Measurements from ENCODE around the gene CEP112.

CEP112 gene

DNA sequence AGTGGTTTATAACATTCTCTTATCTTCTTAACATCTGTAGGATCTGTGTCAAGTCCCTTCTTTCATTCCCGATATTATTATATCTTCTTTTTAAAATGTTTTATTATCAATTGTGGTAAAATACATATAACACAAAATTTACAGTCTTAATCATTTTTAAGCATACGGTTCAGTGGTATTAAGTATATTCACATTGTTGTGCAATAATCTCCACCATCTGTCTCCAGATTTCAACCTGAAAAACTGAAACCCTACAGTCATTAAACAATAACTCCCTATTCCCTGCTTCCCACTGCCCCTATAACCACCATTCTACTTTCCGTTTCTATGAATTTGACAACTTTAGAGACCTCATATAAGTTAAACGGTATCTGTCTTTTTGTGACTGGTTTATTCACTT is 45.5 kb downstream of the CEP112 start:
- H3K4me1 Mint-ChIP-seq (ENCODE audit: low read depth) = peaks cover 7% of the 10 kb centered on the region
- DNase-seq = no peak
- H3K36me3 Mint-ChIP-seq (ENCODE audit: low read depth) = no peaks in the 10 kb centered on the region
- H3K27ac Mint-ChIP-seq = no peak overlapping the region
- no peaks in the 10 kb centered on the region for H3K9me3 Mint-ChIP-seq
- H3K4me3 Mint-ChIP-seq = no peak overlapping the region
- H3K27me3 Mint-ChIP-seq = peaks cover 3% of the 10 kb centered on the region

- DNase-seq = no peak
- H3K27ac Mint-ChIP-seq = no peak overlapping the region
- peaks cover 2% of the 10 kb centered on the region for H3K4me1 Mint-ChIP-seq (ENCODE audit: low read depth)
- H3K9me3 Mint-ChIP-seq = no peaks in the 10 kb centered on the region
- H3K27me3 Mint-ChIP-seq = peaks cover 3% of the 10 kb centered on the region
- H3K4me3 Mint-ChIP-seq = no peak overlapping the region
- no peaks in the 10 kb centered on the region for H3K36me3 Mint-ChIP-seq (ENCODE audit: low read depth)
Measured at GRCh38 chr17:66143657-66144282, 48.2 kb downstream of the CEP112 start.

DNA sequence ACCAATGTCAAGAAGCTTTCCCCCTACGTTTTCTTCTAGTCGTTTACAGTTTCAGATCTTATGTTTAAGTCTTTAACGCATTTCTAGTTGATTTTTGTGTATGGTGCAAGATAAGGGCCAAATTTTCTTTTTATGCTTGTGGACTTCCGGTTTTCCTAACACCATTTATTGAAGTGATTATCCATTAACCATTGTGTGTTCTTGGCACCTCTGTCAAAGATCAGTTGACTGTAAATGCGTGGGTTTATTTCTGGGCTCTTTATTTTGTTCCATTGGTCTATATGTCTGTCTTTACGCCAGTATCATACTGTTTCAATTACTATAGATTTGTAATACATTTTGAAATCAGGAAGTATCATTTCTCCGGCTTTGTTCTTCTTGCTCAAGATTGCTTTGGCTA is 49.5 kb downstream of the CEP112 start:
- Mint-ChIP-seq H3K27me3 (peaks cover 3% of the 10 kb centered on the region), H3K4me3 (no peak overlapping the region), H3K27ac (no peak overlapping the region), H3K4me1 (ENCODE audit: low read depth) (peaks cover 2% of the 10 kb centered on the region), H3K36me3 (ENCODE audit: low read depth) (peaks cover 1% of the 10 kb centered on the region), H3K9me3 (peaks cover 2% of the 10 kb centered on the region)
- no peak for DNase-seq

GRCh38 chr17:66138120-66138519 is 53.8 kb downstream of the CEP112 start:
- Mint-ChIP-seq H3K4me3 (no peak overlapping the region), H3K27me3 (peaks cover 3% of the 10 kb centered on the region), H3K9me3 (peaks cover 9% of the 10 kb centered on the region), H3K36me3 (ENCODE audit: low read depth) (peaks cover 3% of the 10 kb centered on the region), H3K27ac (no peak overlapping the region), H3K4me1 (ENCODE audit: low read depth) (peaks cover 2% of the 10 kb centered on the region)
- no peak for DNase-seq

DNA sequence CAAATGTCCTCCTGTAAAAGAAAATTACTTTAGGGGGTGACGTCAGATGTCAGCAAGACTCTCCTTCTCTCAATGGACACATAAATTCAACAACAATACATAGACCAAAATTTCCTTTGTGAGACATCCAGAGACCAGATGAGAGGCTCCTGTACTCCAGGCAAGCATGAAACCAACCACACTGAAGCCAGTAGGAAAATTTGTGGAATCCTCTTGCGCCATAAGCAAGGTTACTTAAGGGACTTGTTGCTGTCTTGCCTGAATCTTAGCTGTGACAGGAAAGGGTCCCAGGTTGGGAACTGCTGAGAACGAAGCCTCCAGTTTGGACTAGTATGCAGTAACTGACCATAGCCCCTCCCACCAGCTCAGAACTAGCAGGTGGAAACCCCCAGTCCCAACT is 56.0 kb downstream of the CEP112 start:
- H3K27ac Mint-ChIP-seq = no peak overlapping the region
- no peak for DNase-seq
- H3K36me3 Mint-ChIP-seq (ENCODE audit: low read depth) = peaks cover 3% of the 10 kb centered on the region
- H3K4me1 Mint-ChIP-seq (ENCODE audit: low read depth) = peaks cover 2% of the 10 kb centered on the region
- H3K9me3 Mint-ChIP-seq = peaks cover 9% of the 10 kb centered on the region
- H3K27me3 Mint-ChIP-seq = no peaks in the 10 kb centered on the region
- no peak overlapping the region for H3K4me3 Mint-ChIP-seq

DNA sequence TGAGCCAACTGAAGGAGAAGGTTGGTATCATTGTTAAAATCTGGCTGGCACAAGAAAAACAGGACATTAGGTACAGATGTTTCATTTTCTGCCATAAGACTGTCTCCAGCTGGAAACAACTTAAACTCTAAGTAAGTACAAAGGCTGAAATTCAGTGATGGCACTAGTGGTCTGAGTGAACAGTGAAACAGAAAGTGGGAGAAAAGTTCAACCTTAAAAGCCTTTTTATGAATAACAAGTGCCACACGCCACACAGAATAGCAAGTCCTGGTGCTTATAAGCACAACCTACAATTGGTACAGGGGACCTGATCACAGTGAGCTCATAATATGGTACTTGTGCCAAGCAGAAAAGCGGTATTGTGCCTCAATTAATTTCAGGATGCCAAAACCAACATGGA is 56.7 kb downstream of the CEP112 start:
- DNase-seq = no peak
- no peaks in the 10 kb centered on the region for H3K27me3 Mint-ChIP-seq
- H3K4me1 Mint-ChIP-seq (ENCODE audit: low read depth) = peaks cover 2% of the 10 kb centered on the region
- H3K36me3 Mint-ChIP-seq (ENCODE audit: low read depth) = peaks cover 3% of the 10 kb centered on the region
- H3K9me3 Mint-ChIP-seq = peaks cover 9% of the 10 kb centered on the region
- no peak overlapping the region for H3K27ac Mint-ChIP-seq
- no peak overlapping the region for H3K4me3 Mint-ChIP-seq

DNA sequence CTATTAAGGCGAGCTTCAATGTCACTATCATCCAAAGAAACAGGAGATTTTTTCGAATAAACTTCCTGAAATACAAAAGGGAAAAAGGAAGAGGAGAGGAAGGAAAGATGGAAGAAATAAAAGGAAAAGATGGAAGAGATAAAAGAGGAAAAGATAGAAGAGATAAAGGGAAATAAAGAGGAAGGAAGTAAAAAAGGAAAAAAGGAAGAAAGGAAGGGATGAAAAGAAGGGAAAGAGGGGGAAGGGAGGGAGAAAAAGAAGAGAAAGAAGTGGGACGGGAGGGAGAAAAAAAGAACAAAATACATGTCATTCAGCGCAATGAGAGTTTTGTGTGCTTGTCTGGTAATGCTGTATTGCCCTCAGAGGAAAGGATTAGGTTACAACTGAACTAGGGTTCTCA is 62.2 kb downstream of the CEP112 start:
- H3K9me3 Mint-ChIP-seq = no peaks in the 10 kb centered on the region
- H3K27me3 Mint-ChIP-seq = no peaks in the 10 kb centered on the region
- DNase-seq = no peak
- no peaks in the 10 kb centered on the region for H3K4me1 Mint-ChIP-seq (ENCODE audit: low read depth)
- H3K36me3 Mint-ChIP-seq (ENCODE audit: low read depth) = no peaks in the 10 kb centered on the region
- no peak overlapping the region for H3K4me3 Mint-ChIP-seq
- no peak overlapping the region for H3K27ac Mint-ChIP-seq

DNA sequence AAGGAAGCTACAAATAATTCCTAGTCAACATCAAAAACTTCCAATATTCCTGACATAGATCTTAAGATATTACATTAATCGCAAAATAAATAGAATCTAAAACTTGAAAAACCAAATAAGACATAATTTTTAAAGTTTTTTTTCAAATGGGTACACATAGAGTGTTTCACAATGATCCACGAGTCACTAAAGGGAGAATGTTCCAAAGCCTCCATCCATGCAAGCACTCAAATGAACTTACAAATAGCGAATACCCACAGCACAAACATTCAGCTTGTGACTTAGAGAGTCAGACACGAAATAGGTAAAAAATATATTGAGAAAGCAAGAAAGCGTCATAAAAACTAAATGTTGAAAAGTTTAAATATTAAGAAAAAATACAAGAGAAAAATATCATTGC is 65.7 kb downstream of the CEP112 start:
- no peak overlapping the region for H3K4me3 Mint-ChIP-seq
- H3K27ac Mint-ChIP-seq = no peak overlapping the region
- H3K9me3 Mint-ChIP-seq = peaks cover 2% of the 10 kb centered on the region
- DNase-seq = no peak
- no peaks in the 10 kb centered on the region for H3K27me3 Mint-ChIP-seq
- no peaks in the 10 kb centered on the region for H3K36me3 Mint-ChIP-seq (ENCODE audit: low read depth)
- no peaks in the 10 kb centered on the region for H3K4me1 Mint-ChIP-seq (ENCODE audit: low read depth)

DNA sequence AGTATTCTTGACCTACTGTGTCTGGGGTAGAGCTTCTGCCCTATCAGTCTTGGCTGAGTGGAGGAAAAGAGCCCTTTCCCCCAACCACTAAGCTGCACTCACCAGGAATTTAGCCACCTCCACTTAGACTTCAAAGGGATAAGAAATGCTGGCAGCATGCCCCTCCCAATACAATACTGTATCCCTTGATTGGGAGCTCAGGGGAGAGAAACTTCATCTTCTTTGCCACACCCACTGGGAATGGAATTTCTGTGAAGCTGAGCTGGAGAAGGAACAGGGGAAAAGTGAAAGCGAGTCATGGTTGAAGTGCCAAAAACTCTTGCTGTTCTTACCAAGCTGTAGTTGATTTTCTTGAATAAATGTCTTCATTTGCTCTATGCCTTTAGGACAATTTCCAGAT is 68.8 kb downstream of the CEP112 start:
- Mint-ChIP-seq H3K36me3 (ENCODE audit: low read depth) (no peaks in the 10 kb centered on the region), H3K4me3 (no peak overlapping the region), H3K4me1 (ENCODE audit: low read depth) (no peaks in the 10 kb centered on the region), H3K27me3 (no peaks in the 10 kb centered on the region), H3K27ac (no peak overlapping the region), H3K9me3 (peaks cover 3% of the 10 kb centered on the region)
- DNase-seq = no peak

GRCh38 chr17:66115246-66115645 is 76.7 kb downstream of the CEP112 start:
- no peak overlapping the region for H3K4me3 Mint-ChIP-seq
- no peak for DNase-seq
- no peaks in the 10 kb centered on the region for H3K27me3 Mint-ChIP-seq
- H3K9me3 Mint-ChIP-seq = peaks cover 5% of the 10 kb centered on the region
- no peaks in the 10 kb centered on the region for H3K4me1 Mint-ChIP-seq (ENCODE audit: low read depth)
- H3K27ac Mint-ChIP-seq = no peak overlapping the region
- H3K36me3 Mint-ChIP-seq (ENCODE audit: low read depth) = no peaks in the 10 kb centered on the region

GRCh38 chr17:66114609-66115008 is 77.3 kb downstream of the CEP112 start:
- Mint-ChIP-seq H3K9me3 (peaks cover 5% of the 10 kb centered on the region), H3K4me1 (ENCODE audit: low read depth) (no peaks in the 10 kb centered on the region), H3K27ac (no peak overlapping the region), H3K4me3 (no peak overlapping the region), H3K27me3 (no peaks in the 10 kb centered on the region), H3K36me3 (ENCODE audit: low read depth) (no peaks in the 10 kb centered on the region)
- no peak for DNase-seq

DNA sequence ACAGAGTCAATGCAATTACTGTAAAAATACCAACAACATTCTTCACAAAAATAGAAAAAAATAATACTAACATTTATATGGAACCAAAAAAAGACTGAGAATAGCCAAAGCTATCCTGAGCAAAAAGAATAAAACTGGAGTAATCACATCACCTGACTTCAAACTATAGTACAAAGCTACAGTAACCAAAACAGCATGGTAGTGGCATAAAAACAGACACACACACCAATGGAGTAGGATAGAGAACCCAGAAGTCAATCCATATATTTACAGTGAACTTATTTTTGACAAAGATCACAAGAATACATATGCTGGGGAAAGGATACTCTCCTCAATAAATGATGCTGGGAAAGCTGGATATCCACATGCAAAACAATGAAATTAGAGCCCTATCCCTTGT is 84.2 kb downstream of the CEP112 start:
- DNase-seq = no peak
- peaks cover 2% of the 10 kb centered on the region for H3K9me3 Mint-ChIP-seq
- H3K36me3 Mint-ChIP-seq (ENCODE audit: low read depth) = no peaks in the 10 kb centered on the region
- H3K27me3 Mint-ChIP-seq = no peaks in the 10 kb centered on the region
- no peak overlapping the region for H3K27ac Mint-ChIP-seq
- H3K4me1 Mint-ChIP-seq (ENCODE audit: low read depth) = no peaks in the 10 kb centered on the region
- no peak overlapping the region for H3K4me3 Mint-ChIP-seq

- no peaks in the 10 kb centered on the region for H3K36me3 Mint-ChIP-seq (ENCODE audit: low read depth)
- no peak overlapping the region for H3K4me3 Mint-ChIP-seq
- DNase-seq = no peak
- no peak overlapping the region for H3K27ac Mint-ChIP-seq
- no peaks in the 10 kb centered on the region for H3K27me3 Mint-ChIP-seq
- no peaks in the 10 kb centered on the region for H3K4me1 Mint-ChIP-seq (ENCODE audit: low read depth)
- H3K9me3 Mint-ChIP-seq = no peaks in the 10 kb centered on the region
Measured at GRCh38 chr17:66098040-66098439, 93.9 kb downstream of the CEP112 start.

DNA sequence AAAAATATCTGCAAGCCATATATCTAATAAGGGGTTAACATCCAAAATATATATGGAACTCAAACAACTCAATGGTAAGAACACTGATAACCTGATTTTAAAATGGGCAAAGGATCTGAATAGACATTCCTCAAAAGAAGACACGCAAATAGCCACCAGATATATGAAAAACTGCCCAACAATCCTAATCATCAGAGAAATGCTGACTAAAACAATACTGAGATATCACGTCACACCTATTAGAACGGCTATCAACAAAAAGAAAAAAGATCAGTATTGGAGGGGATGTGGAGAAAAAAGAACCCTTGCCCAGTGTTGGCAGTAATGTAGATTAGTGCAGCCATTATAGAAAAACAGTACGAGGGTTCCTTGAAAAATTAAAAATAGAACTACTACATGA is 97.2 kb downstream of the CEP112 start:
- no peak overlapping the region for H3K27ac Mint-ChIP-seq
- no peak for DNase-seq
- no peak overlapping the region for H3K4me3 Mint-ChIP-seq
- H3K36me3 Mint-ChIP-seq (ENCODE audit: low read depth) = no peaks in the 10 kb centered on the region
- no peaks in the 10 kb centered on the region for H3K4me1 Mint-ChIP-seq (ENCODE audit: low read depth)
- H3K27me3 Mint-ChIP-seq = no peaks in the 10 kb centered on the region
- H3K9me3 Mint-ChIP-seq = peaks cover 3% of the 10 kb centered on the region

- Mint-ChIP-seq H3K36me3 (ENCODE audit: low read depth) (no peaks in the 10 kb centered on the region), H3K9me3 (peaks cover 14% of the 10 kb centered on the region), H3K27me3 (no peaks in the 10 kb centered on the region), H3K4me3 (no peak overlapping the region), H3K27ac (no peak overlapping the region), H3K4me1 (ENCODE audit: low read depth) (no peaks in the 10 kb centered on the region)
- no peak for DNase-seq
Measured at GRCh38 chr17:66091445-66092080, 100.4 kb downstream of the CEP112 start.

DNA sequence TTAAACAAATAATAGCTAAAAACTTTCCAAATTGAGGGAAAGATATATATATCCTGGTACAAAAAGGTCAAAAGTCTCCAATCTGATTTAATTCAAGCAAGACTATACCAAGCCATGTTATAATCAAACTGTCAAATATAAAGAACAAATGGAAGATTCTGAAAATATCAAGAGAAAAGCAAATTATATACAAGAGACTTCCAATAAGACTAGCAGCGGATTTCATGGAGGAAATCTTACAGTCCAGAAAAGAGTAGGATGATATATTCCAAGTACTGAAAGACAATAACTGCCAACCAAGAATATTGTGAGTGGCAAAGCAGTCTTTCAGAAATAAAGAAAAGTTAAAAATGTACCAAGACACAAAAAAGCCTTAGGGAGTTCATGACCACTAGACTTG is 102.2 kb downstream of the CEP112 start:
- H3K27me3 Mint-ChIP-seq = no peaks in the 10 kb centered on the region
- no peak for DNase-seq
- peaks cover 14% of the 10 kb centered on the region for H3K9me3 Mint-ChIP-seq
- H3K36me3 Mint-ChIP-seq (ENCODE audit: low read depth) = no peaks in the 10 kb centered on the region
- H3K4me1 Mint-ChIP-seq (ENCODE audit: low read depth) = no peaks in the 10 kb centered on the region
- H3K4me3 Mint-ChIP-seq = no peak overlapping the region
- H3K27ac Mint-ChIP-seq = no peak overlapping the region

Measured in activated T-cell treated with anti-CD3 and anti-CD28 coated beads, Interleukin-2, amount 50 U/mL, for 24 hours (primary cell).